ENCODE data around the gene HOXA11. TPM values are rescaled to one million over a fixed set of nuclear protein-coding genes. Genes with fewer than 3 reads are reported as not detected.
A peak's percentile ranks its signal among the peaks of the same experiment; 100 is the strongest.

The HOXA11 gene
- total RNA-seq, 4 donors from 2014 or later: 0.27 to 1.4 (median 1.0) TPM; not detected in 1

DNA sequence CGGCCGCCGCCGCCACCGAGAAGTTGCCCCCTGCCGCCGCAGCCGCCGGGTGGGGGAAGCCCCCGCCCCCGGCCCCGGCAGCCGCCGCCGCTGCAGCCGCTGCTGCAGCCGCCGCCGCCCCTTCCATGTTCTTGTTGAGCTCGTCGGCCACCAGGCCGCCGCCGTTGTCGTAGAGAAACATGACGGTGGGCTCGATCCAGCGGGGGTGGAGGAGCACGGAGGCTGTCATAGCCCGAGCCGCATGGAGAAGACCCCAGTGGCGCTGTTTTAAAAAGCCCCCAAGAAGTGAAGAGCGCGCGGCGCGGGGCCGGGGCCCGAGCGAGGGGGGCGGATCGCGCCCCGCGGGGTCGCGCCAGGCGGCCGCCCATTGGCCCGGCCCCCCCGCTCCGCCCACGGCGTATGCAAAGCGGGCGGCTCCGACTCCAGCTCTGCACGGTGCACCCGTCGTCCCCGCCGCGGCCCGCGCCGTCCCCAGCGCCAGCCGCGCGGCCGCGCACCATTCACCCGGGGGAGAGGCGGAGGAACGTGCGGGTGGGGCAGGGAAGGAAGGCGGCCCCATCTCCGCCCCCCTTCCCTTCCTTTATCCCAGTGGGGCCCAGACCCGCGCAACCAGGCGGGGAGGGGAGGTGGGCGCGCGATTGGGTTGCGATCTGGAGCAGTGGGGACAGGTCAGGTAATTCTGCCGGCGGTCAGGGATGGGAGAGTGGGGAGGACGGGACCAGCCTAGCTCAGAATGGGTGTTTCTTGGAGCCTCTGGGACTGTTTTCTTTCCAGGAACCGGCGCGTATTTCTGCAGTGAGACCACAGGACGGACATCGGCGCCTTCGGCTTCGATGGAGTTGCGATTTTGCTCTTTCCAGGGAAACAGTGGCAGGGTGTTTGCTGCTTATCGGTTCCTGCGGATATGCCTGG lies 15.1 kb upstream of the HOXA11 start, which contains the start of gene HOXA13:
HOXA13 (minus strand) TSS at position 243 of the 912 bp plus-strand sequence; CDS start at position 229, 14 bp downstream.
- intact Hi-C loops (cut with DNase I; ENCODE audit: low total_unique reads): loop anchor here (10.0 kb wide), 1 partner anchor 825 kb away; no protein-coding TSS in a partner anchor
- peak within 1 kb of the TSS; percentile 43 for H3K4me3 ChIP-seq (ENCODE audit: low read depth, poor library complexity, severe bottlenecking)
- TF ChIP-seq POLR2A (IDR thresholded peaks at IDR 0.05): no peak
- TF ChIP-seq, protein P1, sequence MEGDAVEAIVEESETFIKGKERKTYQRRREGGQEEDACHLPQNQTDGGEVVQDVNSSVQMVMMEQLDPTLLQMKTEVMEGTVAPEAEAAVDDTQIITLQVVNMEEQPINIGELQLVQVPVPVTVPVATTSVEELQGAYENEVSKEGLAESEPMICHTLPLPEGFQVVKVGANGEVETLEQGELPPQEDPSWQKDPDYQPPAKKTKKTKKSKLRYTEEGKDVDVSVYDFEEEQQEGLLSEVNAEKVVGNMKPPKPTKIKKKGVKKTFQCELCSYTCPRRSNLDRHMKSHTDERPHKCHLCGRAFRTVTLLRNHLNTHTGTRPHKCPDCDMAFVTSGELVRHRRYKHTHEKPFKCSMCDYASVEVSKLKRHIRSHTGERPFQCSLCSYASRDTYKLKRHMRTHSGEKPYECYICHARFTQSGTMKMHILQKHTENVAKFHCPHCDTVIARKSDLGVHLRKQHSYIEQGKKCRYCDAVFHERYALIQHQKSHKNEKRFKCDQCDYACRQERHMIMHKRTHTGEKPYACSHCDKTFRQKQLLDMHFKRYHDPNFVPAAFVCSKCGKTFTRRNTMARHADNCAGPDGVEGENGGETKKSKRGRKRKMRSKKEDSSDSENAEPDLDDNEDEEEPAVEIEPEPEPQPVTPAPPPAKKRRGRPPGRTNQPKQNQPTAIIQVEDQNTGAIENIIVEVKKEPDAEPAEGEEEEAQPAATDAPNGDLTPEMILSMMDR (IDR thresholded peaks at IDR 0.05): no peak
- WGBS, 2 donors: 1% methylated on average over 70 to 91 of the region's 99 CpGs
- peak in 1 of 2 donors; percentile 88 for DNase-seq (ENCODE audit: low spot score in 2 of 2)

DNA sequence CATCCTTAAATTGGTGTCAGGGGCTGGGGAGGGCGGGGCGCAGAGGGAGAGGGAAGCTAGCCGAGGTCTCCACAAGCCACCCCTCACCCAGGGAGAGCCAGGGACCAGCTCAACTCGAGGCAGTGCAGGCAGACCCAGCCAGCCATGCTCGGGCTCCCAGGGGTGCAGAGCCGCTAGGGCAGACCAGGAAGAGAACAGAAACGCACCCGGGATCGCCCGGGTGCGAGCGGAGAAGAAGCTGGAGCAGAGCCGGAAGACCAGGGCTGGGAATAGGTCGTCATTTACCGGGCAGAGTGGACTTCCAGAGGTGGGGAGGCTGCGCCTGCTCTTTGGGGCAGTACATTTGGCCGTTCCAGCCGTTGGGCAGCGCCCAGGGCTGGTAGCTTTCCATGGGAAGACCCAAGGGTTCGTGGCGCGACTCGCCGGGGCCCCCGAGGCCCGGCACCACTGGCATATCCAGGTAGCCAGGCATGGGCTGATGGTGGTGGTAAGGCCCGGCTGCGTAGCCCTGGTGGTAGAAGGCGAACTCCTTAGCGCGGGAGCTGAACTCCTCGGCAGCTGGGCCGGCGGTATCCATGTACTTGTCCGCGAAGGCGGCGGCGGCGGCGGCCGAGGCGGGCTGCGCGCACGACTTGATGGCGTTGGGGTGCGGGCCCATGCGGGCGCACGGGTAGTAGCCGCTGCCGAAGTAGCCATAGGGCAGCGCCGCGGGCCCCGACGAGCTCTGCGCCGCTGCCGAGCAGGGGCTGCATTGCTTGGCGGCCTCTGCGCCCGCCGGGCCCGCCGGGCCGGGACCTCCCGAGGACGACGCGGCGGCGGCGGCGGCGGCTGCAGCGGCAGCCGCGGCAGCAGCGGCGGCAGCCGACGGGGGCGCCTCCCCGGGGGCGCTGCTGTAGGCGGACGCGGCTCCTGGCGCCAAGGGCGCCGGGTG lies 14.1 kb upstream of the HOXA11 start:
- intact Hi-C loops (cut with DNase I; ENCODE audit: low total_unique reads): loop anchor here (10.0 kb wide), 1 partner anchor 826 kb away; no protein-coding TSS in a partner anchor
- WGBS, 2 donors: 3% methylated on average over 22 to 52 of the region's 93 CpGs
- peak in 1 of 2 donors; percentile 87 for DNase-seq (ENCODE audit: low spot score in 2 of 2)
- peak overlapping the region; percentile 15 for H3K4me3 ChIP-seq (ENCODE audit: low read depth, poor library complexity, severe bottlenecking)
- TF ChIP-seq, protein P1 (IDR thresholded peaks at IDR 0.05): no peak

DNA sequence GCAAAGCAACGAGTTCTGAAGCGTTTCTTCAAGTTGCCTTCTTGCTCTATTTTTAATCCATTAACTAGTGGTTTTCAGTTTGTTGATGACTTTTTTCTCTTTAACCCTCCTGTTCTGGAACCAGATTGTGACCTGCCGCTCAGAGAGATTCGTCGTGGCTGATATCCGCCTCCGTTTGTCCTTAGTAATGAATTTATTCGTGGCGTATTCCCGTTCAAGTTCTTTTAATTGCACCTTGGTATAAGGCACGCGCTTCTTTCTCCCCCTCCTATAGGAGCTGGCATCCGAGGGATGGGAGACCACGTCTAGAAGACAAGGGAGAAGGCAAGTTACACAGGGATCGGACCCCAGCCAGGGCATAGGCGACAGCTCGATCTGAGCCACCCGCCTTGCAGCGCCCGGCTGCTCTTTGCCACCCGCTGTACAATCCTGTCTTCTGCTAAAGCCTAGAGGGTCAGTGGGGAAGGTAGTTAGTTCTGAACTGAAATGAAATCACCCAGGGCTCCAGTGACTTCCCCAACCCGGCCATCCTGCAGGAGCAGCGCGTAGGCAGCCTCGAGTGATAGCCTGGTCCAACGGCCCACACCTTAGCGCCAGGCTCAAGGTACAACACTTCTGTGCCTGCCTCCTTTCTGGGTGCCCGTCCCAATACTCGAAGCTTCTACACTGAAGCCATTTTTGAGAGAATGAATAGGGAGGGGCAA lies 13.3 kb upstream of the HOXA11 start:
- intact Hi-C loops (cut with DNase I; ENCODE audit: low total_unique reads): loop anchor here (10.0 kb wide), 1 partner anchor 827 kb away; no protein-coding TSS in a partner anchor
- DNase-seq (ENCODE audit: low spot score in 2 of 2): peak in 1 of 2 donors; percentile 80
- no peak overlapping the region for H3K4me3 ChIP-seq (ENCODE audit: low read depth, poor library complexity, severe bottlenecking)
- WGBS, 2 donors: 29 to 30% methylated on average over 29 of the region's 29 CpGs
- no peak for TF ChIP-seq POLR2A (IDR thresholded peaks at IDR 0.05)
- TF ChIP-seq, protein P1 (IDR thresholded peaks at IDR 0.05): no peak

DNA sequence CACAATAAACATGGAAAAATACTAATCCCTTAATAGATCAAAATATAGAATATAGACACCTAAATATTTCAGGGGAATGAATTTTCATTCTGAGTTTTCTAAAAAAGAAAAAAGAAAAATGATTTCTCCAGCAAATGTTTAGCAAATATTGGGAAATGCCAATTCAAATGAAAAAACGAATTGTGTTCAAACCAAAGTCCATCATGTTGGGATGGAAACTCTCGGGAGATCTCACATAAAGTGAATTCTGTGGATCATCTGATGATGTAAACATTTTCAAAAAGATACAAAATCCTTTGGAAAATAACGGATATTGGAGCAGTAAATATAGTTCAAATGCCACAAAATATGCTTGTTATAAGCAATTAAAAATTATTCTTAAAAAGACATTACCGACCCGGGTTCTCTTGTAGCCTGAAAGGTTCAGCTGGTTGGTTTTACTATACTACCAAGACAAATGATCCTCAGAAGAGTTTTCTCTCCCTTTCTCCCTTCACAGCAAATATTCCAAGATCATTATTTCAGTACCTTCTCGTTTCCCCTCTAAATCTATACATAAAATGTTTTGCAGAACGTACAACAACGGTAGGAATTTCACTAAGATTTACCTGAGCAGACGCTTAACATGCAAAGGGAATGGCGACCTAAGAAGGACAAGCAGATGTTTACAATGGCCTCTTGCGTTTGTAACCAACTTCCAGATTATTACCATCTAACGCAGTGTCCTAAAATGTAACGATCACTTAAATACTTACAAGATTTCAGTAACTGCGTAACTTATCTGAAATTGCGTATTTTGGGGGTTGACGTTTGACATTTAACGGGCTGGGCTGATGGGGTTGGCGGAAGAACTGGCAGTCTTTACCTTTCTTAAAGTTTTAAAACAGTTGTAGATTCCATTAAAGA lies 12.4 kb upstream of the HOXA11 start:
- TF ChIP-seq, protein P1 (IDR thresholded peaks at IDR 0.05): no peak
- TF ChIP-seq POLR2A (IDR thresholded peaks at IDR 0.05): no peak
- intact Hi-C loops (cut with DNase I; ENCODE audit: low total_unique reads): loop anchor here (10.0 kb wide), 1 partner anchor 827 kb away; no protein-coding TSS in a partner anchor
- WGBS, 2 donors: 38 to 39% methylated on average over 18 of the region's 18 CpGs
- DNase-seq (ENCODE audit: low spot score in 2 of 2): no peak
- no peak overlapping the region for H3K4me3 ChIP-seq (ENCODE audit: low read depth, poor library complexity, severe bottlenecking)
